Measurements from ENCODE around the gene GALNT18. TPM values are rescaled to one million over a fixed set of nuclear protein-coding genes. Genes with fewer than 3 reads are reported as not detected.

The GALNT18 gene
- total RNA-seq, 2 donors from 2014 or later = 29.4 to 105 TPM

DNA sequence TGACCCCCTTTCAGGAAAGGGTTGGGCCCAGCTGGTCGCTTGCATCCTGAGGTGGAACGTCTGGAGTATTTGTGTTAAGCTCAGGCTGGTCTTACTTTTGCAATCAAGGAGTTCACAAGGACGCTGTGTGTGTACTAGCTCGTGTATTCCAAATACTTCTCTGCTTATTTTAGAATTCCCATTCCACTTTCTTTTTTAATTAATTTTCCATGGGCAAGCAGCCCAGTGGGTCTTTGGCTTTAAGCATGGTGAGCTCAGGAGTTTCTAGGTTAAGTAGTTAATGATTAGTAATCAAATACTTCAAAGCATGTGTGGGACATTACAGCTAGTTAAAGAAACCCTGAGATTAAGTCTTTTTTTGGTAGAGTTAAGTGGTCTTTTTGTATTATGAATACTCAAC lies 337.3 kb downstream of the GALNT18 start:
- H3K9me3 ChIP-seq = no peaks in the 10 kb centered on the region
- H3K36me3 ChIP-seq = no peaks in the 10 kb centered on the region
- WGBS = 59% methylated on average over 4 of the region's 4 CpGs
- no peak overlapping the region for H3K27ac ChIP-seq
- no peak for DNase-seq (ENCODE audit: low spot score)
- no peak overlapping the region for H3K4me3 ChIP-seq
- TF ChIP-seq POLR2A (IDR thresholded peaks at IDR 0.05) = no peak
- TF ChIP-seq, protein P1, sequence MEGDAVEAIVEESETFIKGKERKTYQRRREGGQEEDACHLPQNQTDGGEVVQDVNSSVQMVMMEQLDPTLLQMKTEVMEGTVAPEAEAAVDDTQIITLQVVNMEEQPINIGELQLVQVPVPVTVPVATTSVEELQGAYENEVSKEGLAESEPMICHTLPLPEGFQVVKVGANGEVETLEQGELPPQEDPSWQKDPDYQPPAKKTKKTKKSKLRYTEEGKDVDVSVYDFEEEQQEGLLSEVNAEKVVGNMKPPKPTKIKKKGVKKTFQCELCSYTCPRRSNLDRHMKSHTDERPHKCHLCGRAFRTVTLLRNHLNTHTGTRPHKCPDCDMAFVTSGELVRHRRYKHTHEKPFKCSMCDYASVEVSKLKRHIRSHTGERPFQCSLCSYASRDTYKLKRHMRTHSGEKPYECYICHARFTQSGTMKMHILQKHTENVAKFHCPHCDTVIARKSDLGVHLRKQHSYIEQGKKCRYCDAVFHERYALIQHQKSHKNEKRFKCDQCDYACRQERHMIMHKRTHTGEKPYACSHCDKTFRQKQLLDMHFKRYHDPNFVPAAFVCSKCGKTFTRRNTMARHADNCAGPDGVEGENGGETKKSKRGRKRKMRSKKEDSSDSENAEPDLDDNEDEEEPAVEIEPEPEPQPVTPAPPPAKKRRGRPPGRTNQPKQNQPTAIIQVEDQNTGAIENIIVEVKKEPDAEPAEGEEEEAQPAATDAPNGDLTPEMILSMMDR (IDR thresholded peaks at IDR 0.05) = no peak
- TF ChIP-seq POLR2AphosphoS5 (IDR thresholded peaks at IDR 0.05) = no peak
- H3K27me3 ChIP-seq (replicated peaks; ENCODE audit: insufficient read depth) = no peaks in the 10 kb centered on the region
- intact Hi-C loops (cut with DNase I) = no loop called here
- H3K4me1 ChIP-seq (replicated peaks) = no peaks in the 10 kb centered on the region

DNA sequence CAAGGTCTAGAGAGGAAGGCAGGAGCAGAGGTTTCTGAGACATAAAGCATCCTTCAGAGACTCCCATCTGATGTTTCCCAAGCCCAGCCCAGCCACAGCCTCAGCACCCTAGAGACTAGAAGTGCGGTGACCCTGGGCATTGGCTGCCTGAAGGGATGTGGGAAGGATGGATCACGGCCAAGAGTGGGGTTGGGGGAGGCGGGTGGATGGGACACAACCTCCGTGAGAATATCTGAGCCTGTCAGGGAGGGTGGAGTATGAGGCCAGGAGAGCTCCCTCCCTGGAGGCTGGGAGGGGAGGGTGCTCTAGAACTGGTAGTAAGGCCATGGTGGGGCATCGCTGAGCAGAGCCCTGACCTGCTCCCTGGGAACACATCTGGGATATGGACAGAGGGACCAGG lies 340.2 kb downstream of the GALNT18 start:
- Histone ChIP-seq H3K27me3 (replicated peaks; ENCODE audit: insufficient read depth) (no peaks in the 10 kb centered on the region), H3K36me3 (no peaks in the 10 kb centered on the region), H3K9me3 (no peaks in the 10 kb centered on the region), H3K4me1 (replicated peaks) (no peaks in the 10 kb centered on the region), H3K4me3 (no peak overlapping the region), H3K27ac (no peak overlapping the region)
- no peak for TF ChIP-seq POLR2AphosphoS5 (IDR thresholded peaks at IDR 0.05)
- TF ChIP-seq, protein P1 (IDR thresholded peaks at IDR 0.05) = no peak
- no peak for TF ChIP-seq POLR2A (IDR thresholded peaks at IDR 0.05)
- DNase-seq (ENCODE audit: low spot score) = no peak
- intact Hi-C loops (cut with DNase I) = no loop called here
- 77% methylated on average over 5 of the region's 5 CpGs for WGBS

DNA sequence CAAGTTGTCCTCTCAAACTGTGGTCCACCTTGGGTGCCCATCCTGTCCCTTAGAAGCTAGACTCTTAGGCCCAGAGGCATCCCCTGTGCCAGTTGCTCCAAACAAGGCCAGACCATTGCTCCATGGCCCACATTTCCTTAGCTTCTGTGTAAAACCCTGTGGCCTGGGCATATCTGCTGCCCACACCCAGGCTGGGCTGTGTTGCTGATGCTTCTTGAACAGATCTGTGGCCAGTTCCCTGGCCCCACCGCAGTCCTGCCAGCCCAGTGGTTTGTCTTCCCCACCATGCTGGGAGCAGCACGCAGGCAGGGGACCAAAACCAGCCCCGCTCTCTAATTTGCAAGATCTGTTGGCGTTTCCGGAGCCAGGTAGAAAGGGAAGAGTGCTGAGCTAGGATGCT lies 341.0 kb downstream of the GALNT18 start:
- no peak overlapping the region for H3K4me3 ChIP-seq
- intact Hi-C loops (cut with DNase I) = no loop called here
- no peaks in the 10 kb centered on the region for H3K36me3 ChIP-seq
- 96% methylated on average over 5 of the region's 5 CpGs for WGBS
- no peak overlapping the region for H3K27ac ChIP-seq
- H3K27me3 ChIP-seq (replicated peaks; ENCODE audit: insufficient read depth) = no peaks in the 10 kb centered on the region
- H3K9me3 ChIP-seq = no peaks in the 10 kb centered on the region
- TF ChIP-seq, protein P1 (IDR thresholded peaks at IDR 0.05) = no peak
- TF ChIP-seq POLR2A (IDR thresholded peaks at IDR 0.05) (no peak), POLR2AphosphoS5 (IDR thresholded peaks at IDR 0.05) (no peak)
- H3K4me1 ChIP-seq (replicated peaks) = no peaks in the 10 kb centered on the region
- DNase-seq (ENCODE audit: low spot score) = no peak

DNA sequence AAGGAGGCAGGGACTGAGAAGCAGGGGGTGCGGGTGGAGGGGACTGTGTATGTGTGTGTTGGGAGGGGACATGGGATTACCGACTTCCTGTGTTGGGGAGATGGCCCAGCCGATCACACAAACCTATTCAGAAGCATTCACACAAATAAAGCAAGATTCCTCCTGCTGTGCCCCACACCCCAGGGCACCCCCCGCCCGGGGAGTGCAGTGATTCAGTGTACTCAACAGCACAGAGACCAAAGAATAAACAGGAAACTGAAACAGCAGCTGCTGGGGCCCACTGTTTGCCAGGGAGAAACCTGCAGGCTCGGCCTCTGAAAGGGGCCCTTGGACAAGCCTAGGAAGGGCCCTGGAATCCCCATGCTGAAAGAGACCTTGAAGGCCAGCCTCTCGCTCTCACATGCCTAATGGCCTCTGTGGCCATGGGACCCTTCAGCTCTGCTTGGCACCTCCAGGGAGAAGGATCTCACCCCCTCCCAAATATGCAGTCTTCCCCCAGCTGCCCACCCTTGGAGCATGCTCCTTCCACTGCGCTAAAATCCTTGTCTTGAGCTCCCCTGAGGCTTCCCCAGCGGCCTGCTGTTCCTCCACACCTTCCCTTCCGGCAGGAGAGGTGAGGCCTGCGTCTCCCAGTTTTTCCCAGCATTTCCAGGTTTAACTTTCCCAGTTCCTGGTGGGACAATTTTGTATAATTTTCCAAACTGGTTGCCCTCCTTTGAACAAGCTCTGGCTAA lies 341.7 kb downstream of the GALNT18 start:
- no peak for DNase-seq (ENCODE audit: low spot score)
- intact Hi-C loops (cut with DNase I) = no loop called here
- Histone ChIP-seq H3K4me1 (replicated peaks) (no peaks in the 10 kb centered on the region), H3K27ac (no peak overlapping the region), H3K27me3 (replicated peaks; ENCODE audit: insufficient read depth) (no peaks in the 10 kb centered on the region), H3K9me3 (no peaks in the 10 kb centered on the region), H3K4me3 (no peak overlapping the region), H3K36me3 (no peaks in the 10 kb centered on the region)
- TF ChIP-seq, protein P1 (IDR thresholded peaks at IDR 0.05) = no peak
- TF ChIP-seq POLR2A (IDR thresholded peaks at IDR 0.05) (no peak), POLR2AphosphoS5 (IDR thresholded peaks at IDR 0.05) (no peak)
- WGBS = 72% methylated on average over 11 of the region's 11 CpGs

DNA sequence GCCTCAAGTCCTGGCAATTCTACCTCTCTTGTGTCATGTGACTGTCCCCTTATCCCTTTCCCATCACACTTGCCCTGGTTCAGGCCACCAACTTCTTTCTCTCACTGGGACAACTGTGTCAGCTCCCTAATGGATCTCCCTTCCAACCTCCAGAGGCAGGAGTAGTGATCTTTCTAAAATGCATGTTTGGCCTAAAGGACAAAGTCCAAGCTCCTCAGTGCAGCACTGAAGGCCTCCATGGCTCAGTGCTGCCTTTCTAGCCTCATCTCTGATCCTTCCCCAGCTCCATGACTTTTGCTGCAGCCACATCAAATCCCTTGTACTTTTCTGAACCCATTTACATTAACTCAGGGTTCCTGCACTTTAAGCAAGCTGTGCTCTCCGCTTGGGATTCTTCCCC lies 349.6 kb downstream of the GALNT18 start:
- Histone ChIP-seq H3K4me3 (no peak overlapping the region), H3K27me3 (replicated peaks; ENCODE audit: insufficient read depth) (no peaks in the 10 kb centered on the region), H3K27ac (no peak overlapping the region), H3K9me3 (no peaks in the 10 kb centered on the region), H3K36me3 (no peaks in the 10 kb centered on the region), H3K4me1 (replicated peaks) (no peaks in the 10 kb centered on the region)
- DNase-seq (ENCODE audit: low spot score) = no peak
- 95% methylated on average over 1 of the region's 1 CpG for WGBS
- intact Hi-C loops (cut with DNase I) = no loop called here
- TF ChIP-seq POLR2A (IDR thresholded peaks at IDR 0.05) = no peak
- TF ChIP-seq, protein P1 (IDR thresholded peaks at IDR 0.05) = no peak
- no peak for TF ChIP-seq POLR2AphosphoS5 (IDR thresholded peaks at IDR 0.05)

All from prostate gland (tissue), 2 donors.